Measurements from ENCODE around the gene TRAF2. TPM values are rescaled to one million over a fixed set of nuclear protein-coding genes. Genes with fewer than 3 reads are reported as not detected.

The TRAF2 gene
- total and polyA plus RNA-seq, 2 of the 8 experiments (the other 6 are each of a cell fraction or from before 2014, with no cell fraction given): 26.9 to 50.2 TPM

GRCh38 chr9:136941231-136942111 lies 55.2 kb downstream of the TRAF2 start (continued):
- TF ChIP-seq CTCF (IDR thresholded peaks at IDR 0.05; ENCODE audit: control extremely low read depth in 1 of 3, insufficient read depth in 1 of 3, low read depth in 1 of 3, low read length in 3 of 3): no peak

Data from H1 (cell line).